Measurements from ENCODE around the gene E2F2. TPM values are rescaled to one million over a fixed set of nuclear protein-coding genes. Genes with fewer than 3 reads are reported as not detected.
A peak's percentile ranks its signal among the peaks of the same experiment; 100 is the strongest.

The E2F2 gene
- polyA plus RNA-seq, 1 of the 3 experiments (the other 2 are of a cell fraction): 0.43 TPM

- no peak; the same call in 1 of the 2 replicates for TF ChIP-seq TAF1 (IDR thresholded peaks at IDR 0.05; ENCODE audit: borderline replicate concordance, low read depth, low read length)
Measured at GRCh38 chr1:23558140-23558871, 27.3 kb upstream of the E2F2 start (continued).

GRCh38 chr1:23557471-23558124, 26.6 kb upstream of the E2F2 start:
- peaks cover 41% of the 10 kb centered on the region for H3K79me2 ChIP-seq (ENCODE audit: insufficient read depth)
- WGBS (ENCODE audit: low lambda C conversion rate): 2% methylated on average over 8 of the region's 8 CpGs
- no peak for TF ChIP-seq POLR2AphosphoS5 (IDR thresholded peaks at IDR 0.05; ENCODE audit: low read depth, low read length)
- no peak for TF ChIP-seq TCF12 (IDR thresholded peaks at IDR 0.05)
- TF ChIP-seq MAX (IDR thresholded peaks at IDR 0.05; ENCODE audit: low read depth): no peak
- no peak for TF ChIP-seq MEF2A (IDR thresholded peaks at IDR 0.05; ENCODE audit: borderline replicate concordance, low read depth)
- no peak for TF ChIP-seq FOXJ3 (CRISPR knock-in tag; IDR thresholded peaks at IDR 0.05)
- TF ChIP-seq NRF1 (IDR thresholded peaks at IDR 0.05; ENCODE audit: low read depth, low read length): no peak
- TF ChIP-seq RFX5 (IDR thresholded peaks at IDR 0.05; ENCODE audit: low read length): no peak
- TF ChIP-seq YY1 (IDR thresholded peaks at IDR 0.05; ENCODE audit: low read depth): no peak
- no peak for TF ChIP-seq IRF3 (IDR thresholded peaks at IDR 0.05; ENCODE audit: low read depth, low read length)
- TF ChIP-seq GABPA (IDR thresholded peaks at IDR 0.05; ENCODE audit: low read depth): no peak
- TF ChIP-seq FOXM1 (IDR thresholded peaks at IDR 0.05; ENCODE audit: low read depth): no peak
- TF ChIP-seq NFIC (IDR thresholded peaks at IDR 0.05; ENCODE audit: borderline replicate concordance): no peak
- TF ChIP-seq REST (IDR thresholded peaks at IDR 0.05; ENCODE audit: low read depth, low read length): no peak
- TF ChIP-seq CHD2 (IDR thresholded peaks at IDR 0.05; ENCODE audit: low read length, partially characterized antibody): no peak
- TF ChIP-seq FOSL2 (IDR thresholded peaks at IDR 0.05; ENCODE audit: borderline replicate concordance, low read depth): no peak
- TF ChIP-seq SIN3A (IDR thresholded peaks at IDR 0.05; ENCODE audit: borderline replicate concordance, low read depth, low read length): no peak
- no peak for TF ChIP-seq RCOR1 (IDR thresholded peaks at IDR 0.05; ENCODE audit: low read length)
- no peaks in the 10 kb centered on the region for H3K27me3 ChIP-seq (ENCODE audit: insufficient read depth)
- POLR2A ChIA-PET: interaction anchor here (0.6 to 2.1 kb wide), 6 partner anchors 23 to 359 kb away, joined by 3 to 7 read pairs (median 3); partner anchors contain the start of genes PITHD1 and RPL11
- peaks cover 56 to 82% of the 10 kb centered on the region in 2 experiments for H3K4me1 ChIP-seq (ENCODE audit: control insufficient read depth in 1 of 2, insufficient read depth in 2 of 2, low read depth in 1 of 2, low read length in 1 of 2)
- no peaks in the 10 kb centered on the region for H3K9me3 ChIP-seq
- H3K9ac ChIP-seq: peak overlapping the region; percentile 99
- peak overlapping the region; percentile 98 to 100 for H3K27ac ChIP-seq (ENCODE audit: low read depth in 2 of 2, low read length in 1 of 2)
- peaks cover 2 to 23% of the 10 kb centered on the region in 2 experiments for H3K36me3 ChIP-seq (replicated peaks in 1 of 2; ENCODE audit: control insufficient read depth in 1 of 2, insufficient read depth in 2 of 2, low read length in 1 of 2)
- no peaks in the 10 kb centered on the region for H3K9me2 ChIP-seq
- H3K4me2 ChIP-seq: peak overlapping the region; percentile 93
- CTCF ChIA-PET: interaction anchor here (1.3 to 11.0 kb wide), 8 partner anchors 13 to 107 kb away, joined by 3 to 97 read pairs (median 4); no protein-coding TSS in a partner anchor
- no peak overlapping the region for H2AFZ ChIP-seq (ENCODE audit: low read depth)
- DNase-seq: no peak
- peaks cover 71% of the 10 kb centered on the region for H3F3A ChIP-seq (replicated peaks; ENCODE audit: insufficient read depth)
- H4K20me1 ChIP-seq (ENCODE audit: insufficient read depth): peaks cover 30% of the 10 kb centered on the region
- peak overlapping the region; percentile 88 to 92 for H3K4me3 ChIP-seq (ENCODE audit: low read depth in 2 of 2, low read length in 1 of 2)

Data from SK-N-SH (cell line).